ENCODE data around the gene DGAT2L6. TPM values are rescaled to one million over a fixed set of nuclear protein-coding genes. Genes with fewer than 3 reads are reported as not detected.

Gene DGAT2L6
- total RNA-seq, 1 donor from 2014 or later: not detected

Other genes starting within 250 kb of the DGAT2L6 start
- not detected in 2 replicates for gene AWAT2, start 127.5 kb upstream of the DGAT2L6 start, total RNA-seq
- not detected in 2 replicates for gene OTUD6A, start 115.0 kb upstream of the DGAT2L6 start, total RNA-seq
- 94.3 and 121 TPM in 2 replicates for gene IGBP1, start 44.0 kb upstream of the DGAT2L6 start, total RNA-seq
- gene AWAT1, start 57.2 kb downstream of the DGAT2L6 start, total RNA-seq: not detected in 2 replicates
- 0.15 TPM in 1 of 2 replicates, not detected in the other for gene P2RY4, start 82.7 kb downstream of the DGAT2L6 start, total RNA-seq
- not detected in 2 replicates for gene ARR3, start 90.9 kb downstream of the DGAT2L6 start, total RNA-seq
- not detected in 2 replicates for gene RAB41, start 104.7 kb downstream of the DGAT2L6 start, total RNA-seq
- gene PDZD11, start 112.4 kb downstream of the DGAT2L6 start, total RNA-seq: 38.9 and 58.7 TPM in 2 replicates
- 0.80 and 6.6 TPM in 2 replicates for gene KIF4A, start 112.6 kb downstream of the DGAT2L6 start, total RNA-seq
- 0.05 TPM in 1 of 2 replicates, not detected in the other for gene GDPD2, start 245.8 kb downstream of the DGAT2L6 start, total RNA-seq

All from renal cortical epithelial cell (primary cell).